MM.1S (cell line): ENCODE data around the gene ALKBH8.
"Not testable (repeated sequence)": the region's sequence is repeated elsewhere in the genome, so short reads cannot be mapped to it uniquely, and the experiment has no call there.

Experiments
- DNase-seq: peaks from one replicate; pipeline ENCODE4 v3.0.0-alpha.2; 2015
- H2AFZ ChIP-seq: fragments of 300-600 bp; sonication (generic); 2 replicates; pipeline ENCODE4 v1.6.0; 2016; ENCODE audit warnings: antibody characterized with exemption, low read length
- H3F3A ChIP-seq: fragments of 300-600 bp; sonication (generic); 2 replicates; pipeline ENCODE4 v1.6.1; 2016; ENCODE audit warnings: mild to moderate bottlenecking, antibody characterized with exemption, low read length, moderate library complexity, mixed read lengths; ENCODE audit not compliant: insufficient read depth
- H3K27ac ChIP-seq: fragments of 300-600 bp; sonication (generic); 2 replicates; pipeline ENCODE4 v1.5.1; 2016; ENCODE audit warnings: mild to moderate bottlenecking, low read length
- H3K27me3 ChIP-seq: fragments of 300-600 bp; sonication (generic); replicated peaks from 2 replicates; pipeline ENCODE4 v1.6.0; 2016; ENCODE audit warnings: low read length; ENCODE audit not compliant: insufficient read depth
- H3K36me3 ChIP-seq: fragments of 300-600 bp; sonication (generic); replicated peaks from 2 replicates; pipeline ENCODE4 v1.6.1; 2016; ENCODE audit warnings: mild to moderate bottlenecking, low read length, mixed read lengths; ENCODE audit not compliant: insufficient read depth
- H3K4me1 ChIP-seq: fragments of 300-600 bp; sonication (generic); 2 replicates; pipeline ENCODE4 v1.6.1; 2016; ENCODE audit warnings: low read length, mixed read lengths
- H3K4me2 ChIP-seq: fragments of 300-600 bp; sonication (generic); 2 replicates; pipeline ENCODE4 v1.6.0; 2016; ENCODE audit warnings: low read depth, low read length
- H3K4me3 ChIP-seq: fragments of 300-600 bp; sonication (generic); 2 replicates; pipeline ENCODE4 v1.5.1; 2016; ENCODE audit warnings: low read length, mixed read lengths
- H3K79me2 ChIP-seq: fragments of 300-600 bp; sonication (generic); 2 replicates; pipeline ENCODE4 v1.6.1; 2016; ENCODE audit warnings: mixed run types, low read length, mixed read lengths
- H3K9ac ChIP-seq: fragments of 300-600 bp; sonication (generic); 2 replicates; pipeline ENCODE4 v1.6.1; 2016; ENCODE audit warnings: low read length, mixed read lengths
- H3K9me2 ChIP-seq: fragments of 300-600 bp; sonication (generic); replicated peaks from 2 replicates; pipeline ENCODE4 v1.6.1; 2016; ENCODE audit warnings: mild to moderate bottlenecking, low read length, mixed read lengths; ENCODE audit not compliant: insufficient read depth
- H3K9me3 ChIP-seq: fragments of 300-600 bp; sonication (generic); replicated peaks from 2 replicates; pipeline ENCODE4 v1.6.1; 2016; ENCODE audit warnings: mild to moderate bottlenecking, low read length, mixed read lengths; ENCODE audit not compliant: insufficient read depth
- H4K20me1 ChIP-seq: fragments of 300-600 bp; sonication (generic); 2 replicates; pipeline ENCODE4 v1.6.1; 2016; ENCODE audit warnings: mild to moderate bottlenecking, low read length, moderate library complexity, mixed read lengths; ENCODE audit not compliant: insufficient read depth
- CTCF ChIP-seq: fragments of 300-600 bp; sonication (generic); IDR thresholded peaks from 2 replicates; pipeline ENCODE4 v1.5.1; 2016; ENCODE audit warnings: antibody characterized with exemption, low read length, mixed read lengths
- EZH2 ChIP-seq: fragments of 300-600 bp; sonication (generic); optimal IDR thresholded peaks from 2 replicates; pipeline ENCODE3; 2017; ENCODE audit warnings: low read depth, mild to moderate bottlenecking, antibody characterized with exemption, low read length, mixed read lengths
- EZH2phosphoT487 ChIP-seq: fragments of 300-600 bp; sonication (generic); IDR thresholded peaks from 2 replicates; pipeline ENCODE4 v1.6.1; 2018; ENCODE audit warnings: antibody characterized with exemption, low read length

ALKBH8 gene

GRCh38 chr11:107566569-107566968, 1.0 kb upstream of the ALKBH8 start:
- TF ChIP-seq CTCF (no peak), EZH2 (no peak), EZH2phosphoT487 (no peak)
- no peak overlapping the region for H3K9ac ChIP-seq
- no peak overlapping the region for H3K4me3 ChIP-seq
- no peak for DNase-seq
- no peak overlapping the region for H3K27ac ChIP-seq
- H3K9me2 ChIP-seq = no peaks in the 10 kb centered on the region
- no peaks in the 10 kb centered on the region for H3K27me3 ChIP-seq
- H3K36me3 ChIP-seq = no peaks in the 10 kb centered on the region
- no peak overlapping the region for H2AFZ ChIP-seq
- H3F3A ChIP-seq = peaks cover 28% of the 10 kb centered on the region
- no peaks in the 10 kb centered on the region for H3K9me3 ChIP-seq
- no peaks in the 10 kb centered on the region for H4K20me1 ChIP-seq
- H3K4me1 ChIP-seq = peaks cover 38% of the 10 kb centered on the region
- peaks cover 36% of the 10 kb centered on the region for H3K79me2 ChIP-seq
- no peak overlapping the region for H3K4me2 ChIP-seq

DNA sequence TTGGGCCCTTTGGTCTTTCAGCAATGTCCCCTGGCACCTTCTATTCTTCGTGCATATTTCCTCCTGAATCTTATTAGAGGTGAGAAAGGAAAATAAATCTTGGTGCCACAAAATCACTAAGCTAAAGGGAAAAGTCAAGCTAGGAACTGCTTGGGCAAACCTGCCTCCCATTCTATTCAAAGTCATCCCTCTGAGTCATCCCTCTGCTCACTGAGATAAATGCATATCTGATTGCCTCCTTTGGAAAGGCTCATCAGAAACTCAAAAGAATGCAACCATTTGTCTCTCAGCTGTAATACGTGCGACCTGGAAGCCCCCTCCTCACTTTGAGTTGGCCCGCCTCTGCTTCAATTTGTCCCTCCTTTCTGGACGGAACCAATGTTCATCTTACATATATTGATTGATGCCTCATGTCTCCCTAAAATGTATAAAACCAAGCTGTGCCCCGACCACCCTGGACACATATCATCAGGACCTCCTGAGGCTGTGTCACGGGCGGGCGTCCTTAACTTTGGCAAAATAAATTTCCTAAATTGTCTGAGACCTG, 493 bp upstream of the ALKBH8 start:
- peaks cover 41% of the 10 kb centered on the region for H3K79me2 ChIP-seq
- peak overlapping the region; percentile 91 for H3K4me3 ChIP-seq
- not testable (repeated sequence) for H4K20me1 ChIP-seq, DNase-seq, H3K9me2 ChIP-seq, H3K9me3 ChIP-seq, H3K27me3 ChIP-seq, H3K36me3 ChIP-seq
- peak overlapping the region; percentile 74 for H3K4me2 ChIP-seq
- H2AFZ ChIP-seq = peak overlapping the region; percentile 84
- peaks cover 28% of the 10 kb centered on the region for H3F3A ChIP-seq
- peak overlapping the region; percentile 76; the same call in 1 of the 2 replicates for H3K9ac ChIP-seq
- H3K4me1 ChIP-seq = peaks cover 38% of the 10 kb centered on the region
- H3K27ac ChIP-seq = peak overlapping the region; percentile 72; the same call in 1 of the 2 replicates

GRCh38 chr11:107564877-107565218, 687 bp downstream of the ALKBH8 start:
- TF ChIP-seq EZH2phosphoT487 (no peak), CTCF (no peak), EZH2 (no peak)
- Histone ChIP-seq H3K79me2 (peaks cover 43% of the 10 kb centered on the region), H3K9ac (peak overlapping the region; percentile 76), H3K4me1 (peaks cover 38% of the 10 kb centered on the region), H3K36me3 (no peaks in the 10 kb centered on the region; the same call in 1 of the 2 replicates), H2AFZ (peak overlapping the region; percentile 84), H3K27ac (peak overlapping the region; percentile 72; the same call in 1 of the 2 replicates), H3F3A (peaks cover 28% of the 10 kb centered on the region), H3K9me2 (no peaks in the 10 kb centered on the region), H3K4me3 (peak overlapping the region; percentile 91), H4K20me1 (no peaks in the 10 kb centered on the region), H3K9me3 (no peaks in the 10 kb centered on the region), H3K27me3 (no peaks in the 10 kb centered on the region), H3K4me2 (peak overlapping the region; percentile 74)
- no peak for DNase-seq

DNA sequence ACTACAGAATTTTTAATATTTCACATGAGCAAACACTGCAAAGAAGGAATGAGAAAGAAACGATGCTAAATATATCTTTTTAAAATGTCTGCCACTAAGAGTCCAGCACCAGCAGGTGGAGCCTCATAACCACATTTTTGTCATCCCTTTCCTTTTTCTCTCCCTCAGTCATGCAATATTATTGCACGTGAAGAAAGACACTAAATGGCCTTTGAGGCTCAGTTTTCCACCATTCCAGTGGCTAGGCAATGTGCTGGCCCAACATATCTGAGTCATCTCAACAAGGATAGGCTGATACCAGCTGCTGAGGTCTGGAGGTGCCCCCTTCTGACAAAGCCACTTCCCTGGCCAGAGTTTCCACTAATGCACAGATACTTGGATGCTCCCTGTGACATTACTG, 1.8 kb downstream of the ALKBH8 start:
- Histone ChIP-seq H2AFZ (no peak overlapping the region), H3K79me2 (peaks cover 43% of the 10 kb centered on the region)
- DNase-seq = peak; percentile 66

More for the DNA sequence above, 1.8 kb downstream of the ALKBH8 start:
- Histone ChIP-seq H3K9ac (no peak overlapping the region), H3F3A (peaks cover 28% of the 10 kb centered on the region), H3K36me3 (no peaks in the 10 kb centered on the region; the same call in 1 of the 2 replicates), H3K27ac (no peak overlapping the region), H3K4me1 (peaks cover 38% of the 10 kb centered on the region), H3K9me3 (no peaks in the 10 kb centered on the region), H3K27me3 (no peaks in the 10 kb centered on the region), H3K4me2 (peak overlapping the region; percentile 57; the same call in 1 of the 2 replicates), H3K9me2 (no peaks in the 10 kb centered on the region), H3K4me3 (no peak overlapping the region; the same call in 1 of the 2 replicates), H4K20me1 (no peaks in the 10 kb centered on the region)
- peak; percentile 75 for TF ChIP-seq CTCF
- TF ChIP-seq EZH2 = no peak
